GM19240 (cell line): ENCODE data around the gene SCAMP3.
A peak's percentile ranks its signal among the peaks of the same experiment; 100 is the strongest.

ENCODE experiments used
- DNase-seq: peaks from one replicate; pipeline ENCODE4 v3.0.0; 2011; ENCODE audit warnings: low spot score; ENCODE audit not compliant: insufficient read length

Gene SCAMP3

GRCh38 chr1:155285631-155286044, 23.5 kb upstream of the SCAMP3 start:
- no peak for DNase-seq

- no peak for DNase-seq
Measured at GRCh38 chr1:155285063-155285462, 22.9 kb upstream of the SCAMP3 start.

GRCh38 chr1:155284476-155284875, 22.3 kb upstream of the SCAMP3 start:
- DNase-seq: no peak

GRCh38 chr1:155282488-155283091, 20.4 kb upstream of the SCAMP3 start:
- DNase-seq: no peak

- no peak for DNase-seq
Measured at GRCh38 chr1:155279268-155279667, 17.1 kb upstream of the SCAMP3 start.

- no peak for DNase-seq
Measured at GRCh38 chr1:155278689-155279160, 16.6 kb upstream of the SCAMP3 start.

- DNase-seq: peak; percentile 65
Measured at GRCh38 chr1:155277902-155278688, 15.9 kb upstream of the SCAMP3 start.

- peak; percentile 98 for DNase-seq
Measured at GRCh38 chr1:155277070-155277901, 15.1 kb upstream of the SCAMP3 start, which contains the start of gene HCN3. Gene HCN3, plus strand, starts transcription at chr1:155277463. Its CDS starts 128 bp downstream, at chr1:155277591.

- DNase-seq: peak; percentile 97
Measured at GRCh38 chr1:155273343-155274245, 11.4 kb upstream of the SCAMP3 start, which contains the start of gene CLK2. Gene CLK2, minus strand, starts transcription at chr1:155273504. Its CDS starts 2,527 bp downstream, at chr1:155270977.

- DNase-seq: peak; percentile 47
Measured at GRCh38 chr1:155272466-155273342, 10.5 kb upstream of the SCAMP3 start.

- no peak for DNase-seq
Measured at GRCh38 chr1:155269381-155269780, 7.2 kb upstream of the SCAMP3 start.

GRCh38 chr1:155268630-155269029, 6.5 kb upstream of the SCAMP3 start:
- DNase-seq: no peak

GRCh38 chr1:155267373-155267772, 5.2 kb upstream of the SCAMP3 start:
- DNase-seq: no peak

- DNase-seq: no peak
Measured at GRCh38 chr1:155266553-155266952, 4.4 kb upstream of the SCAMP3 start.

GRCh38 chr1:155263067-155263466, 907 bp upstream of the SCAMP3 start:
- no peak for DNase-seq

- DNase-seq: no peak
Measured at GRCh38 chr1:155261493-155261851, 688 bp downstream of the SCAMP3 start.

GRCh38 chr1:155260276-155260675, 1.9 kb downstream of the SCAMP3 start:
- no peak for DNase-seq

GRCh38 chr1:155256058-155256852, 5.9 kb downstream of the SCAMP3 start:
- no peak for DNase-seq
